Fibroblast of gingiva (primary cell): Measurements from ENCODE around the gene DBH.

Experiments
- DNase-seq: peaks from one replicate; pipeline ENCODE4 v3.0.0-alpha.2; 2011; ENCODE audit warnings: low read depth

DBH gene

DNA sequence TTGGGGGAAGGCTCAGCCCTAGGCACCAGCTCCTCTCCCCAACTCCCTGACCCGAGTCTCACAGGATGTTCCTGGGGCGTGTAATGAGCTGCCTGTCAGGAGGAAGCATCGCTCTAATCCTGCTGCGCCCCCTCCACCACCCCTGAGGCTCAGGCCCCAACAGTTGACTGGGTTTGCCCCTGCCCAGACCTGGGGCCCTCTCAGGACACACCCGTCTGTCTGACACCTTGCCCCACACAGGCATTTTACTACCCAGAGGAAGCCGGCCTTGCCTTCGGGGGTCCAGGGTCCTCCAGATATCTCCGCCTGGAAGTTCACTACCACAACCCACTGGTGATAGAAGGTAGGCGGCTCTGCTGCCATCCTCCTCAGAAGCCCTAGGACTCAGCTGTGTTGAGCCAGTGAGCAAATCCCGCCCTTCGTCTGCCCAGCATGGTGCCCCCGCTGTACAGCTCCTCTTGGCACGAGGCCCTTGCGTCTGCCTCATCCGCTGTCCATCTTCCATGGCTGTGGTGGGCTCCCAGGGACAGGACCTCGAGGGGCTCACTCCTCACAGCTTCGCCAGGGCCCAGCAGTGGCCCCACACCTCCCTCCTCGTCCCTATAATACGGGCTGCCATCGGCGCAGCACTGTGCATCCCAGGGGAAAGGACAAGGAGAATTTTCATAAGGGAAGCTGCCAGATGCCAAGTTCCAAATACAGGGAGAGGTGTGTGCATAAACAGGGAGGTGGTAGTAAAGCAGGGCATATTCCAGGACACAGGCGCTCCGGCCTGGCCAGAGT is 8.0 kb downstream of the DBH start:
- DNase-seq: no peak

DNA sequence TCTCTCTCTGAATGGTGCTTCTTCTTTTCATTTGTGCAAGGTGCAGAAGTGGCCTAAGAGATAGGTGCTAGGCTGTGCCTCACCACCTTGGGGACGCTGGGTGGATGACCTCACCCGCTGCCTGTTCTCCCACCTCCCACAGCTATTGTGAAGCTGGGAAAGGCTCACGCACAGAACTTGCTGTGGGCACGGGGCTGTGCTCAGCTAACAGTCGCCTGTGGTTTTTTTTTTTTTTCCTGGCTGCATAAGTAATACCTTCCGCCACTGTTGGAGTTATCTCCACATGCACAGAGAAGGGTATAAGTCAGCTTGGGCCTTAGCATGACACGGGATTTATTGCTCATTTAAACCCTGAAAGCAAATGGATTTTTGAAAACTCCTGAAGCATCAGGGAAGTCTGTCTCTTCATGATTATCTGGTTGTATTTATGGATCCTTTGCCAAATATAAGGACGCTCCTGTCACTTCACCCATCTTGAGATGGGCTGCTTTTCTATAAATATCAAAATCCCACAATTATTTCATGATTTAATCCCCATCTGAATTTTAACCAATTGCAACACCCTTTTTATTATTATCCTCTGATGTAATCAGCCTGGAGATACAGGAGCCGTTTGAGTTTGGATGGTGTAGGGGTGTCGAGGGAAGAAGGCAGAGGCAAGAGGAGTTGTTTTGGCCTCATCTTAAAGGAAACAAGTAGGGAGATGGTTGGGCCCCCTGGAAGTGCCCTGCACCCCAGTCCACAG is 9.0 kb downstream of the DBH start:
- no peak for DNase-seq

DNA sequence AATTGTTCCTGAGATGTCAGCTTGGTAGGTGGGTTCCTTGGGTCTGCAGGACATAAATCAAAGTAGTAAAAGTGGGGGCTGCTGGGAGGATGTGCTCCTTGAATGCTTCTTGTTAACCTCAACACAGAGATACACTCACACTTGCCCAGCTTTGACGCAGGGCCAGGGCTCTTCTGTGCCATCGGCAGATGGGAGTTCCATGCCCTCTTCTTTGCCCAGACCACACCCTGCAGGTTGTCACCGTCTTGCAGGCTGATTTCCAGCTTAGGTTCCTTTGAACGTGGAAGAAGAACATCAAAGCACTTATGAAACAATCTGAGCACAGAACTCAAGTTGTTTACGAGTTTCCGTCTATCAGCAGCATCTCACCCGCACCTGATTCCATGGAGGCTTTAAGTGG is 11.0 kb downstream of the DBH start:
- no peak for DNase-seq

- no peak for DNase-seq
Observed at GRCh38 chr9:133647765-133648469, 11.8 kb downstream of the DBH start.

GRCh38 chr9:133649194-133649593 is 13.0 kb downstream of the DBH start:
- no peak for DNase-seq

DNA sequence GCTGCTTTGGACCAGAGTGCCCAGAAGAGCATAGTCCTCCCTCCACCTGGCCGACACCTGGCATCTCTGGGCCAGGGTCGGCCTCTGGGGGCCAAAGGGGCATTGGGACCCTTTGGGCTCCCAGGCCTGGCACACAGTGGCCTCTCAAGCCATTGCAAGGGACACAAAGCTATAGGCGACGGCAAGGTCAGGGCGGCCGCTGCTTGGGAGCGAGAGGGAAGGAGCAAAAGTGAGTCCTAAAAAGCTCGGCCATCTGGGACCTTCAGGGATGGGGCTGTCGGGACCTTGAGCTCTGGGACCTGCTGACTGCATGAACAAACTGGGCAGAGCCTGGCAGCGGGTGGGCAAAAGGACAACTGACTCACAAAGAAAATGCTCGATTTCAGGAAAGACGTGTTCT is 13.9 kb downstream of the DBH start:
- DNase-seq: no peak

- DNase-seq: no peak
Observed at GRCh38 chr9:133653638-133654037, 17.5 kb downstream of the DBH start.

DNA sequence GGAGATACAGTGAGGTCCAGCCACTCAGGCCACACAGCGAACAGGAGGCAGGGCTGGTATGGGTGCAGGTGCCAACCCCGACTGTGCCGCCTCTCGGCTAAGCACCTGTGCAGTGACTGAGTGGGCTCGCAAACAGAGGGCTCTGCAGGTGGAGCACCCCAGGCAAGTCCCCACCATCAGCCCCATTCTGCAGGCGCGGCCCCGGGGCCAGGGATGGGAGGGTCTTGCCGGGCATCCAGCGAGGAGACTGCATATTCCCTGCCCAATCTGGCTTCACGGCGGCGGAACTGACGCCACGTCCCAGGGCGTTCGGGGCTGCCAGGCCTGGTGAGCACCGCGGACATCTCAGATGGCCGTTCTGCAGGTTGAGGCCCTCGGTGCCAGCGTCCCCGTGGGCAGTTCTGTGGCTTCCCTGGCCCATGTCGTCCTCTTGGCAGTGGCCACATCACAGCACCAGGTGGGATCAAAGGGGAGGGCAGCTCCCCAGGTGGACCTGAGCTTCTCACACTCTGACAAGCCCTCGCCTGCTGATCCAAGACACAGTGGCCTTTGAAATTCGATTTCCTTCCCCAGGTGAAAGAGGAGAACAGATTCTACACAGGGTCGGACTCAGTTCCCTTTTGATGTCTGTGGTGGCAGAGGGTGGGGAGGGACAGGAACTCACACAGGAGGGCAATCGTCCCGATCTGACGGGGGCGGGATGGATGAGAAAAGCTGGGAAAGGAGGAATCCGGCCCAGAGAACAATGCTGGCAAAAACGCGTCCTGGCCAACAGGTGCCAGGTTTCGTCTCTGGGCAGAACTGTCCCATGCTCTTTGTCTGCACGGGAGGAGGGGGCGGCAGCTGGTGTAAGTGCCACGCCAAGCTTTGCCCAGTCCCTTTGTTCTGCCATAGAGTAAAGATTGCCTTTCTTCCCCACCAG is 18.8 kb downstream of the DBH start:
- DNase-seq: no peak

DNA sequence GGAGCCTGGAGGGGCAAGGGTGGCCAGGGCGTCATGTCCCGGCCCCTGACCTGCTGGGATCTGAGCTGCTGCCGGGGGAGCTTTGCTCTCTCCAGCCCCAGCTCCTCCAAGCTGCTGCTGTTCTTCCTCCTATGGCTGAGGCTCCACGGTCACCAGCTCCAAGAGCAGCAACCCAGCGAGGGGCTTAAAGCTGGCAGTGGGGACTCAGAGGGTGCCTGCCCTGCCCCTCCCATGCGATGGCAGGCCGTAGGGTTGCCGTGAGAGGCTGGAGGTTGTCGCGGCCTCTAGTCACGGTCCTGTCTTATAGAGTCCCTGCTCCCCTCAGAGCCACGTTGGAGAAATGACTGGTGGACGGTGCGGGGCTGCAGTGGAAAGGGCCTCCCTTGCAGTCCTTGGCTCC is 19.5 kb downstream of the DBH start:
- no peak for DNase-seq

- DNase-seq: no peak
Observed at GRCh38 chr9:133656211-133657119, 20.3 kb downstream of the DBH start.

GRCh38 chr9:133657120-133657661 is 21.0 kb downstream of the DBH start:
- no peak for DNase-seq

GRCh38 chr9:133658442-133659431 is 22.6 kb downstream of the DBH start:
- no peak for DNase-seq

- no peak for DNase-seq
Observed at GRCh38 chr9:133659516-133659915, 23.4 kb downstream of the DBH start.

- DNase-seq: no peak
Observed at GRCh38 chr9:133661846-133662540, 25.8 kb downstream of the DBH start.

GRCh38 chr9:133664173-133665050 is 28.2 kb downstream of the DBH start:
- no peak for DNase-seq

- no peak for DNase-seq
Observed at GRCh38 chr9:133665096-133665495, 28.9 kb downstream of the DBH start.

DNA sequence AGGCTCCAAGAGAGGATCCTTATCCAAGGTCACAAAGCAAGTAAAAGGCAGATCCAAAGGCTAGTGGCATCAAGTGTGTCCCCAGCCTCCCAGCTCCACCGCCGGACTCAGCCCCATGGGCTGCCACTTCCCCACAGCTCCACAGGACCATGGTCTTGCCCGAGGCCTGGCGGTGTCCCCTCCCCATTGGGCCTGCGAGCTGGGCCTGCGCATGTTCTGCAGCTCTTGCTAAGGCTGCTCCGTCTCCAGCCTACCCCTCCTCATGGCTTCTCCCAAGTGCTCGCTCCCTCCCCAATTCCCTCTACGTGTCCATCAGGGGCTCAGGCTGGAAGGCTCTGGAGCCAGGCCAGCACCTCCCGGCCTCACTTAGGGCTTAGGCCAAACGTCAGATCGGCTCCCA is 29.4 kb downstream of the DBH start:
- no peak for DNase-seq

DNA sequence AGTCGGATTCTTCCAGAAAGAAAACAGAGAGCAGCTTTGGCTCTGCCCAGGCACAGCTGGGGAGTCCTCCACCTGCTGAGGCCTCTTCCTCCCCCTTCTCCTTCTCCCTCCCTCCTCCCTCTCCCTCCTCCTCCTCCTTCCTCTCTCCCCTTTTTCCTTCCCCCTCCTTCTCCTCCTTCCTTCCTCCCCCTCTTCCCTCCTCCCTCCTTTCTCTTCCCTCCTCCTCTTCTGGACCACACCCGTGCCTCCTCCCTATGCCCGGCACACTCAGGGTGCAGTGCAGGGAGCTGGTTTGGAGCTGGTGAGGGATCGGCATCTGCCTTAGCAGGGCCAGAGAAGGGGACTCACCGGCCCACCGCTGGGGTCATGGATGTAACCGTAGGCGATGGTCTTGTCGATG is 30.2 kb downstream of the DBH start:
- no peak for DNase-seq
